ENCODE measurements around the gene TMEM14A.
"Not testable (repeated sequence)": the region's sequence is repeated elsewhere in the genome, so short reads cannot be mapped to it uniquely, and the experiment has no call there.

TMEM14A gene

GRCh38 chr6:52704060-52704459 is 33.1 kb downstream of the TMEM14A start:
- no peak for DNase-seq

DNA sequence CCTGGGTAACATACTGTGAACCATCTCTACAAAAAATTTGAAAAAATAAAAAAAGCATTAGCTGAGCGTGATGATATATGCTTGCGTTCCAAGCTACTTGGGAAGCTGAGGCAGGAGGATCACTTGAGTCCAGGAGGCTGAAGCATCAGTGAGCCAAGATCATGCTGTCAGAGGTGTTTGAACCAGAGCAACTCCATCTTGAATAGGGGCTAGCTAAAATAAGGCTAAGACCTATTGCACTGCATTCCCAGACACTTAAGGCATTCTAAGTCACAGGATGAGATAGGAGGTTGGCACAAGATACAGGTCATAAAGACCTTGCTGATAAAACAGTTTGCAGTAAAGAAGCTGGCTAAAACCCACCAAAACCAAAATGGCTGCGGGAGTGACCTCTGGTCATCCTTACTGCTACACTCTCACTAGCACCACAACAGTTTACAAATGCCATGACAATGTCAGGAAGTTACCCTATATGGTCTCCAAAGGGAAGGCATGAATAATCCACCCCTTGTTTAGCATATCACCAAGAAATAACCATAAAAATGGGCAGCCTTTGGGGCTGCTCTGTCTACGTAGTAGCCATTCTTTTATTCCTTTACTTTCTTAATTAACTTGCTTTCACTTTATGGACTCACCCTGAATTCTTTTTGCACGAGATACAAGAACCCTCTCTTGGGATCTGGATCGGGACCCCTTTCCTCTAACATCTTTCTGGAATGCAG is 34.0 kb downstream of the TMEM14A start:
- not testable (repeated sequence) for DNase-seq

- no peak for DNase-seq
These were observed 35.1 kb downstream of the TMEM14A start for GRCh38 chr6:52706001-52706400.

- DNase-seq: peak; percentile 27
These were observed 37.2 kb downstream of the TMEM14A start for GRCh38 chr6:52707963-52708680.

- DNase-seq: peak; percentile 46
These were observed 41.2 kb downstream of the TMEM14A start for GRCh38 chr6:52712136-52712535.

DNA sequence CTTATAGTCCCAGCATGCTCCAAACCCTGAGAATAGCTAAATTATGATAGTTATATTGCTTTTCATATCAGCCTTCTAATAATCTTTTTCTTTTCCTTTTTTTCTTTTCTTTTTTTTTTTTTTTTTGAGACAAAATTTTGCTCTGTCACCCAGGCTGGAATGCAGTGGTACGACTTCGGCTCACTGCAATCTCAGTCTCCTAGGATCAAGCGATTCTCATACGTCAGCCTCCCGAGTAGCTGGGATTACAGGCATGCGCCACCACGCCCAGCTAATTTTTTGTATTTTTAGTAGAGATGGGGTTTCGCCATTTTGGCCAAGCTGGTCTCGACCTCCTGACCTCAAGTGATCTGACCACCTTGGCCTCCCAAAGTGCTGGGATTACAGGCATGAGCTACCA is 43.8 kb downstream of the TMEM14A start:
- DNase-seq: not testable (repeated sequence)

DNA sequence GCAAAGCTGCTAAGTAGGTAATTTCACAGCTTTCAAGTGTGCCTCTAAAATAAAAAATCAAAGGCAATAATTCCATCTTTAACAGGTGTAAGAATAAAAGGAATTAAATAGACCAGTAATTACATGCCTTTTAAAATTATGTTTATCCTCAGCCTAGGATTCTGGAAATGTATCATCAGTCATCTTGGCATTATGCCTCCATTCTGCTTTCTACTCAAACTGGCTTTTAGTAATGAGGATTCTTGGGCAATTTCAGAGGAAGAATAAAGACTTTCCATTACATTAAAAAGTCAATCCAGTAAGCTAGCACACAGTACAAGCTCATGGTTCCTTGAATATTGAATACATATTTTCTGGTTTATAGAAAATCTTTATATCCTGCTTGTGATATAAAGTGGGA is 47.6 kb downstream of the TMEM14A start:
- no peak for DNase-seq

GRCh38 chr6:52720321-52720720 is 49.4 kb downstream of the TMEM14A start:
- DNase-seq: no peak

DNA sequence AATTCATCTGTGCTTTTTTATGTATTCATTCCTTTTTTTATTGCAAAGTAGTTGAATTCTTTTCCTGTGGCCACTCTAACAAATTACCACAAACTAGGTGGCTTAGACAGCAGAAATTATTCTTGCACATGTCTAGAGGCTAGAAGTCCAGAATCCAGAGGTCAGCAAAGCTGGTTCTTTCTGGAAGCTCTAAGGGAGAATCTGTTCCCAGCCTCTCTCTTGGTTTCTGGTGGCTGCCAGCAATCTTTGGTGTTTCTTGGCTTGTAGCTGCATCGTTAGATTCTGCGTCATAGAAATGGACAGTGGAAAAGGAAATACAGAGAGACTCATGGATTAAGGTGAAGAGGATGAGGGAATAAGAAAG is 53.1 kb downstream of the TMEM14A start:
- DNase-seq: peak; percentile 48

DNA sequence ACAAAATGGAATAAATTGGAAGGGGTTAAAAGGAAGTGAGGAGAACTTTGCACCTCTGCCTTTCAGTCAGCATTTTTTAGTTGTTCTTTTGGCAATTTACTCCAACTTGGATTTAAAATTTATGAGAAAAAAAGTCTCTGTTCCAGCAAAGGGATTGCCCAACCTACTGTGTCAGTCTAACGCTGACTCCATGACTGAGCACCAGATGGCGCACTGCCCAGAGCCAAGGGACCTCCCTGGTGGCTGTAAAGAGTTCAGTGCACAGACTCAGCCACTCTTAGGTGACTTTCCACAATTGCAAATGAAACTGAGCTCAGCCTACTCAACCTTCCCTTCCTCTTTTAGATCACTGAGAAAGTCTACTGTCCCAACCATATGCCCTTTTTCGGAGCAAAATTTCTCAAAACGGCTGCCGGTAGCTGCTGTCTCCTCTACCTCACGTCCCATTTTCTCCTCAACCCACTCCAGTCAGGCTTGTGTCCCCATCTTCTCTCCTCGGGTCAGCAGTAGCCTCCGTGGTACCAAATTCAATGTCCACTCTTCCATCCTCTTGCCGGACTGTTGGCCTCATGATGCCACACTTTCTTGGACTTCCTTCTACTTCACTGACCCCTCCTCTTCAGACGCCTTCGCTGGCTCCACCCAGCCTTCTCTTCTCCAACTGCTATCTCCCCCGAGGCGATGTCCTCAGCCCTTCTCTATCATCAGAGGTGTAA is 53.7 kb downstream of the TMEM14A start:
- peak; percentile 91 for DNase-seq

- peak; percentile 73 for DNase-seq
These were observed 54.2 kb downstream of the TMEM14A start for GRCh38 chr6:52725143-52725534.

- DNase-seq: peak; percentile 97
These were observed 54.8 kb downstream of the TMEM14A start for GRCh38 chr6:52725535-52726192.

DNA sequence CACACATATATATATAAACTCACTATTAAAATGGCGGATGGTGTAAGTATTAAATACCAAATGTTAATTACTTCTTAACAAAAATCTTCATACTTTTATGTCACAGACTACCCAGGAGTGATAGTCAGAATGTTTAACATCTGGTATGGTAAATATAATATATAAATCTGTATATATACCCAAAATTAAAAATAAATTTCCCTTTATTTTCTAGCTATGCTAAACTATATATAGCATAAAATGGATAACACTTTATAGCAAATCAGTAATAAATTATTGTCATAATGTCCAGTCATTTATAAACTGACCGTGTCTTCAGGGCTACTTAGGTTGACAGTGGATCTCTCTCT is 55.3 kb downstream of the TMEM14A start:
- DNase-seq: no peak

DNA sequence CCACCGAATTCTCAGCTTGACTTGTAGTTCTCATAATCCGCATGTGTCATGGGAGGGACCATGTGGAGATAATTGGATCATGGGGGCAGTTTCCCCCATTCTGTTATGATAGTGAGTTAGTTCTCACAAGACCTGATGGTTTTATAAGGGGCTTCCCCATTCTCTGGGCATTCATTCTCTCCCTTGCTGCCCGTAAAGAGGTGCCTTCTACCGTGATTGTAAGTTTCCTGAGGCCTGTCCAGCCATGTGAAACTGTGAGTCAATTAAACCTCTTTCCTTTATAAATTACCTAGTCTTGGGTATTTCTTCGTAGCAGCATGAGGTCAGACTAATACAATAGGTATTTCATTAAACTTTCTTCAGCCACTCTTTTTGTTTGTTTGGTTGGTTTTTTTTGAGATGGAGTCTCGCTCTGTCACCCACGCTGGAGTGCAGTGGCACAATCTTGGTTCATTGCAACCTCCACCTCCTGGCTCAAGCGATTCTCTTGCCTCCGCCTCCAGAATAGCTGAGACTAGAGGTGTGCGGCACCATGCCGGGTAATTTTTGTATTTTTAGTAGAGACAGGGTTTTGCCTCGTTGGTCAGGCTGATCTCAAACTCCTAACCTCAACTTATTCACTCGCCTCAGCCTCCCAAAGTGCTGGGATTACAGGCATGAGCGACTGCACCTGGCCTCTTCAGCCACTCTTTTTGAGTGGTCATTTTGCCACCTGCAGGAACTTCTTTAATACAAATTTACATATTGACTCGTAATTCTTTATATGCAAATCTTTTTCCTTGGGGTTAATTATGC is 56.0 kb downstream of the TMEM14A start:
- DNase-seq: peak; percentile 76

DNA sequence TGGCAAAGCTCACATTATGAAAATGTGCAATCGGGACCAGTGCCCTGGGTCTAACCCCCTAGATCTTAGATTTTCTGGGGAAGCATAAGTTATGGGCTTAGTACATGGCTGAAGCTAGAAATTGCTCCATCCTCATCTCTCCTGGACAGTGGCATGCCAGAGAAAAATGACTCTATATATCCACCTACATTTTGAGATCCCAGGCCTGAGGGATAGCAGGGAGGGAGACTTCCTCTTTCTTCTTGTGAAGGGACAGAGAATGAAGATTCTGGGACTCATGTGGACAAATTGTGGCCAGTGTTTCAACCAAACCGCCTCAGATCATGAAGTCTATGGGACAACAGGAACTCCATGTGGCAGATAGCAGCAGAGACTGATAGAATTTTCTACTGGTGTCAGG is 57.0 kb downstream of the TMEM14A start:
- DNase-seq: peak; percentile 36

DNA sequence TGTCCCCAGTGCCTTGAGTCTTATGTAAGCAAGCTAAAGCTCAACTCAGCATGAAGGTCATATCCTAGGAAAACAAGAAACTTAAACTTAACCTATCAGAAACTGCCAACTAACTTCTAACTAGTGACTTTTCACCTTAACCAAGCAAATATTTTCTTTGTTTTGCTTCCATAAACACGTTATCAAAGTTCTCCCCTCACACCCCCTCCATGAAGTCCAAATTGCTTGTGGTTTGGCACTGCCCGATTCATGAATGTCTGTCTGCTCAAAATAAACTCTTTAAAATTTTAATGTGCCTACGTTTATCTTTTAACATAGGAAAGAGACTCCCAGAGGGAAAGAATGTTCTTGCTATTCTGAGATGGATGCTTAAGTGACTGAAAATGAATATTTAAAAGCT is 57.5 kb downstream of the TMEM14A start:
- DNase-seq: no peak

DNA sequence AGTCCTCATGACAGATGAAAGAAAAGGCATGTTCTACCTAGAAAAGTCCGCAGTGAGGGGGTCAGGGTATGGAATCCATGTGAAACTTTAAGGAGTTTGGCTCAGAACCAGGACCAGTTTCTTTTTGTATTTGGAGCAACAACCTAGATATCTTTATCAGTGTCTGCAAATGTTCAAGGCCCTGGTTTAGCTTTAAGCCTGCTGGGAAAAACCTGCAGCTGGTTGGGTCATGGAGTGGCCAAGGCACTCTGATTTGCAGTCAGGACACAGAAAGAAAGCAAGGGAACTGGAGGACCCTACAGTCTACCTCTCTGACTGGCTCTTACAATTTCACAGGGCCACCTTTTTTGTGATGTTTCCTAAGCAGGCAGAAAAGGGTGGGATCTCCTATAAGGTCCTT is 58.7 kb downstream of the TMEM14A start:
- no peak for DNase-seq

DNA sequence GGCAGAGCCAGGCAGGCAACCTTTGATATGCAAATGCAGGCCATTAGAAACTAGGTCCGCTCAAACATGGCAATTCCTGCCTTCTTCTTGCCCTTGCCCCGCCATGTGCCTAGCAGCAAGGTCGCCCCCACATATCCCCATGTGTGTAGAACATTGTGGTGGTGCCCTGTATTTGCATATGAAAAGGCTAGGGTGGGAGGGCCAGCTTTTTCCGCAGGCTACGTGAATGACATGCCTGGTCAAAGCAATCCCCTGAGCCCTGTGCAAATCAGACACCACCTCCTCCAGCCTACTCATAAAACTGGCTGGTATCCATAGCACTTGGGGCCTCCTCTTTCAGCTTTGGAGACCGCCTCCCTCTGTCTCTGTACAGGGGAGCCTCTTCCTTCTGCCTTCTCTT is 60.8 kb downstream of the TMEM14A start:
- DNase-seq: no peak

- DNase-seq: no peak
These were observed 62.3 kb downstream of the TMEM14A start for GRCh38 chr6:52733172-52733571.

DNA sequence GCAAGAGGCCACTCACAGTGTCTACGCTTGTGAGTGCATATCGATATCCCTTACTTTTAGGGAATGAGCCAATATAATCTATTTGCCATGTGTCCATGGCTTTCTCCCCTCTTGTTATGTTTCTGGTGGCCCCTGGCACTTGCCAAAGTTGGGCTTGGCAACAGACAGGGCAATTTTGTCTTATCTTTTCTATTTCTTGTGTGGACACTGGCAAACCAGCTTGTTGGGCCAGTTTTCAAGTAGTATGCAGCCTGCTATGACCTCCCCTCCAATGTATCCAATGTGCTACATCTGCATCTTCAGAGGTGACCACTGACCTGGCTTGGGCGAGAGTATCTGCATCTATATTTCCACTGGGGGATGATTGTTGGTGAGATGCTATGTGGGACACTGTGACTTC is 63.2 kb downstream of the TMEM14A start:
- DNase-seq: no peak

- no peak for DNase-seq
These were observed 64.2 kb downstream of the TMEM14A start for GRCh38 chr6:52735071-52735470.

DNA sequence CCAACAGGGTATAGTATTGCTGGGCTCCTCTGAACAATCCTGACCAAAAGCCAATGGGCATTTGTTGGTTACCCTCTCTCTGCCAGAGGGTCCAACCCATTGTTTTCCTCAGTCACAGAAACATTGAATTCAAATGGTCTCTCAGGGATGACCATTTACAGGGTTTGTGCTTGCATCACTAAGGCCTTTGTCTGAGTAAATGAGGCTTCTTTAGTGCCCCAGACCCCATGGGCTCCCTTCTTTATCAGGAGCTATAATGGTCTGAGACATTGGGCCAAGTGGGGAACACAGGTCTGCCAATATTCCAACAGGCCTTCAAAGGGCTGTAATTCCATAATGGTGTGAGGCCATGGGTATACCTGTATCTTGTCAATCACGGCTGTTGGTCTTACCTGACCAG is 65.2 kb downstream of the TMEM14A start:
- no peak for DNase-seq

Data from DMS53 (cell line).